Measurements from ENCODE around the gene TSC22D3. TPM values are rescaled to one million over a fixed set of nuclear protein-coding genes. Genes with fewer than 3 reads are reported as not detected.

TSC22D3 gene
- polyA plus RNA-seq, 1 of the 3 experiments (the other 2 are of a cell fraction), result 9.2 TPM

DNA sequence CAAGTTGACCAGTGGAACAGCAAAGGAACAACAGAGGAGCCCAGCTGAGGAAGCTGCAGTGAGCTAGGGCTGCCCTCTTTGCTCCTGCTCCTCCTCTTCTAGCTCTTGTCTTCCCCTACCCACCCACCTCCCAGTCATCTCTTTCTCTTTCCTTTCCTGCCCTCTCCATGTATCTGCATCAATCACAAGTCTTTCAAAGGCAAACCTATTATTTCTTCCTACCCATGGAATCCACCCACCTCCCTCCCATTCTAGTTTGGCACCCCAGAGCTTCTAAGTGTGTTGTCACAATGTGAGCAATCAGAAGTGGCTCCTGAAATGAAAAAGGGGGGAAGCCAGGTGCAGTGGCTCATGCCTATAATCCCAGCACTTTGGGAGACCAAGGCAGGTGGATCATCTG is 69.3 kb downstream of the TSC22D3 start (continued):
- TF ChIP-seq, protein P1, sequence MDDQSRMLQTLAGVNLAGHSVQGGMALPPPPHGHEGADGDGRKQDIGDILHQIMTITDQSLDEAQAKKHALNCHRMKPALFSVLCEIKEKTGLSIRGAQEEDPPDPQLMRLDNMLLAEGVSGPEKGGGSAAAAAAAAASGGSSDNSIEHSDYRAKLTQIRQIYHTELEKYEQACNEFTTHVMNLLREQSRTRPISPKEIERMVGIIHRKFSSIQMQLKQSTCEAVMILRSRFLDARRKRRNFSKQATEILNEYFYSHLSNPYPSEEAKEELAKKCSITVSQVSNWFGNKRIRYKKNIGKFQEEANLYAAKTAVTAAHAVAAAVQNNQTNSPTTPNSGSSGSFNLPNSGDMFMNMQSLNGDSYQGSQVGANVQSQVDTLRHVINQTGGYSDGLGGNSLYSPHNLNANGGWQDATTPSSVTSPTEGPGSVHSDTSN (IDR thresholded peaks at IDR 0.05), result no peak

GRCh38 chrX:107704587-107704986 is 71.0 kb downstream of the TSC22D3 start:
- Histone ChIP-seq H3F3A (replicated peaks; ENCODE audit: insufficient read depth) (no peaks in the 10 kb centered on the region), H3K27ac (ENCODE audit: low read depth in 2 of 2, low read length in 1 of 2) (no peak overlapping the region), H3K9me3 (no peaks in the 10 kb centered on the region), H3K4me2 (no peak overlapping the region), H3K79me2 (ENCODE audit: insufficient read depth) (no peaks in the 10 kb centered on the region), H3K9me2 (no peaks in the 10 kb centered on the region), H3K27me3 (ENCODE audit: insufficient read depth) (peaks cover 10% of the 10 kb centered on the region; the same call in 1 of the 2 replicates), H4K20me1 (ENCODE audit: insufficient read depth) (no peaks in the 10 kb centered on the region), H3K36me3 (replicated peaks in 1 of 2; ENCODE audit: control insufficient read depth in 1 of 2, insufficient read depth in 2 of 2, low read length in 1 of 2) (no peaks in the 10 kb centered on the region), H3K4me3 (ENCODE audit: low read depth in 2 of 2, low read length in 1 of 2) (no peak overlapping the region), H2AFZ (ENCODE audit: low read depth) (no peak overlapping the region), H3K4me1 (ENCODE audit: control insufficient read depth in 1 of 2, insufficient read depth in 2 of 2, low read depth in 1 of 2, low read length in 1 of 2) (no peaks in the 10 kb centered on the region), H3K9ac (no peak overlapping the region)
- TF ChIP-seq CHD2 (IDR thresholded peaks at IDR 0.05; ENCODE audit: low read length, partially characterized antibody), result no peak
- TF ChIP-seq JUND (IDR thresholded peaks at IDR 0.05), result no peak
- no peak for TF ChIP-seq CTCF (IDR thresholded peaks at IDR 0.05)
- TF ChIP-seq RXRA (IDR thresholded peaks at IDR 0.05; ENCODE audit: borderline replicate concordance, low read depth), result no peak
- TF ChIP-seq TAF1 (IDR thresholded peaks at IDR 0.05; ENCODE audit: borderline replicate concordance, low read depth, low read length), result no peak
- TF ChIP-seq MEF2A (IDR thresholded peaks at IDR 0.05; ENCODE audit: borderline replicate concordance, low read depth), result no peak
- TF ChIP-seq GABPA (IDR thresholded peaks at IDR 0.05; ENCODE audit: low read depth), result no peak
- no peak for TF ChIP-seq NRF1 (IDR thresholded peaks at IDR 0.05; ENCODE audit: low read depth, low read length)
- no peak for TF ChIP-seq SIN3A (IDR thresholded peaks at IDR 0.05; ENCODE audit: borderline replicate concordance, low read depth, low read length)
- TF ChIP-seq EZH2phosphoT487 (IDR thresholded peaks at IDR 0.05; ENCODE audit: borderline replicate concordance, low read depth), result no peak
- no peak for TF ChIP-seq FOXM1 (IDR thresholded peaks at IDR 0.05; ENCODE audit: low read depth)
- TF ChIP-seq, protein P1 (IDR thresholded peaks at IDR 0.05), result no peak
- no peak for TF ChIP-seq YY1 (IDR thresholded peaks at IDR 0.05; ENCODE audit: low read depth)
- no peak for TF ChIP-seq GATA2 (CRISPR knock-in tag; IDR thresholded peaks at IDR 0.05)
- TF ChIP-seq FOXJ3 (CRISPR knock-in tag; IDR thresholded peaks at IDR 0.05), result no peak
- no peak for TF ChIP-seq MAX (IDR thresholded peaks at IDR 0.05; ENCODE audit: low read depth)
- no peak for TF ChIP-seq EP300 (IDR thresholded peaks at IDR 0.05; ENCODE audit: borderline replicate concordance in 1 of 2, low read depth in 1 of 2, low read length in 1 of 2)
- no peak for TF ChIP-seq RFX5 (IDR thresholded peaks at IDR 0.05; ENCODE audit: low read length)
- DNase-seq, result no peak
- POLR2A ChIA-PET, result no interaction called here
- WGBS (ENCODE audit: low lambda C conversion rate), result 20% methylated on average over 2 of the region's 2 CpGs
- CTCF ChIA-PET, result interaction anchor here (2.0 kb wide), 1 partner anchor 13 kb away, joined by 5 read pairs; no protein-coding TSS in a partner anchor

Data from SK-N-SH (cell line).